Activated T-helper 1 cell treated with anti-CD3 and anti-CD28 coated beads, Interleukin-12 subunit alpha, Interleukin-12 subunit beta, Interleukin-2, Interleukin-4 antibody, amounts not matched to agents 30 ng/mL and 10 ng/mL and 1 ng/mL, durations not matched to agents 14 hours and 24 hours and 36 hours (primary cell): Measurements from ENCODE around the gene BMP3. TPM values are rescaled to one million over a fixed set of nuclear protein-coding genes. Genes with fewer than 3 reads are reported as not detected.

Source experiments
- DNase-seq: peaks from one replicate; pipeline ENCODE4 v3.0.0; 2021; ENCODE audit warnings: low spot score
- H3K27ac Mint-ChIP-seq: one replicate; pipeline ENCODE4 v1.8.0; 2021; ENCODE audit warnings: mild to moderate bottlenecking, mixed read lengths
- H3K27me3 Mint-ChIP-seq: one replicate; pipeline ENCODE4 v1.8.0; 2022; ENCODE audit warnings: mild to moderate bottlenecking, moderate library complexity, mixed read lengths; ENCODE audit not compliant: insufficient read depth
- H3K36me3 Mint-ChIP-seq: one replicate; pipeline ENCODE4 v1.8.0; 2021; ENCODE audit warnings: low read depth, mixed read lengths
- H3K4me1 Mint-ChIP-seq: one replicate; pipeline ENCODE4 v1.8.0; 2021; ENCODE audit warnings: low read depth, mixed read lengths
- H3K4me3 Mint-ChIP-seq: one replicate; pipeline ENCODE4 v1.8.0; 2021; ENCODE audit warnings: mild to moderate bottlenecking, moderate library complexity, mixed read lengths
- H3K9me3 Mint-ChIP-seq: one replicate; pipeline ENCODE4 v1.8.0; 2021; ENCODE audit warnings: mixed read lengths
- intact Hi-C: fragments of 100-400 bp; cut with micrococcal nuclease; formaldehyde crosslinking; loops from one replicate; pipeline ENCODE4 v1.15.1; 2024
- total RNA-seq: library from RNA; stranded (reverse); gene quantifications from 2 replicates; pipeline ENCODE4 v1.2.3, GENCODE V29; 2022

BMP3 gene
- total RNA-seq, 1 donor from 2014 or later: not detected

DNA sequence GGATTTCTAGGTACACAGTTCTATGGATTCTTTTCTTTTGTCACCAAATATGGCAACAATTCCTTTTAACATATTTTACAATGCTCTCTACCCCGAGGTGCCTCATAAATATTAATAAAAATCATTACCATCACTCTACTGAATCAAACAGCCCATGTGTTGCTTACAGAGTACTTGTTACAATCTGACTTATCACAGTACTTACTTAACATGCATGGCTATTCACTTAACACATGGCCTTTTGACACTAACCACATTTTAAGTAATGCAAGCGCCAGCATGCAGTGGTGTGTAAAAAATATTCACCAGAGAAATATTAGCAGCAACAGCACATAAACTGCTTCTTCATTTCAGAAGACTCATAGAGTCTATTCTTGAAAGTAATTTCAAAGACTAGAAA is 64.9 kb downstream of the BMP3 start:
- intact Hi-C loops: no loop called here
- Mint-ChIP-seq H3K36me3 (no peaks in the 10 kb centered on the region), H3K4me3 (no peak overlapping the region), H3K27me3 (no peaks in the 10 kb centered on the region), H3K27ac (no peak overlapping the region), H3K4me1 (no peaks in the 10 kb centered on the region), H3K9me3 (no peaks in the 10 kb centered on the region)
- no peak for DNase-seq

DNA sequence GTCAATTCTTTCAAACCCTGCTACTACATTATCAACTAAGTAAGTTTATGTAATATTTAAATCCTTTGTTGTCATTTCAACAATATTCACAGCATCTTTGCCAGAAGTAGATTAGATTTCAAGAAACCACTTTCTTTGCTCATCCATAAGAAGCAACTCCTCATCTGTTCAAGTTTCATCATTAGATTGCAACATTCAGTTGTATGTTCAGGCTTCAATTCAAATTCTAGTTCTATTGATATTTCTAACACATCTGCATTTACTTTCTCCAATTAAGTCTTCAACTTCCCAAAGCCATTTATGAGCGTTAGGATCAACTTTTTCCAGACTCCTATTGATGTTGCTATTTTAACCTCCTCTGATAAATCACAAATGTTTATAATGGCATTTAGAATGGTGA is 66.1 kb downstream of the BMP3 start:
- DNase-seq: no peak
- Mint-ChIP-seq H3K27ac (no peak overlapping the region), H3K36me3 (no peaks in the 10 kb centered on the region), H3K27me3 (no peaks in the 10 kb centered on the region), H3K4me1 (no peaks in the 10 kb centered on the region), H3K9me3 (no peaks in the 10 kb centered on the region), H3K4me3 (no peak overlapping the region)
- intact Hi-C loops: no loop called here

DNA sequence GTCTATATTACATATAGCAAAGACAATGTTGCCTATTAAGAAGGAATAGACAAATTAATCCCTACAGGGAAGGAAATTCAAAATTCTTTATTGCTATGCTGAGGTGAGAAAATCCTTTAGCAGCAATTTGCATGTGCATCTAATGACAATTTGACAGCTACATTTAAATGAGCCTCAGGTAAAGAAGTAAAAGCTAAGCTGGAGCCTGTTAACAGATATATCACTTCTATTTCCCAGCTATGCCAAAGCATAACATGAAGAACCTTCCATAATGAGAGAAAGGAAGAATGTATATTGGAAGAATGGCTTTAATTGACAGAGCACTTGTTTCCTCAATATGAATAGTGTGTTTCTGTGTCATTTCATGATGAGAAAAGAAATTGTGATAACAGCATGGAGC is 71.6 kb downstream of the BMP3 start:
- intact Hi-C loops: no loop called here
- Mint-ChIP-seq H3K27me3 (no peaks in the 10 kb centered on the region), H3K27ac (no peak overlapping the region), H3K4me3 (no peak overlapping the region), H3K36me3 (no peaks in the 10 kb centered on the region), H3K9me3 (no peaks in the 10 kb centered on the region), H3K4me1 (no peaks in the 10 kb centered on the region)
- no peak for DNase-seq

DNA sequence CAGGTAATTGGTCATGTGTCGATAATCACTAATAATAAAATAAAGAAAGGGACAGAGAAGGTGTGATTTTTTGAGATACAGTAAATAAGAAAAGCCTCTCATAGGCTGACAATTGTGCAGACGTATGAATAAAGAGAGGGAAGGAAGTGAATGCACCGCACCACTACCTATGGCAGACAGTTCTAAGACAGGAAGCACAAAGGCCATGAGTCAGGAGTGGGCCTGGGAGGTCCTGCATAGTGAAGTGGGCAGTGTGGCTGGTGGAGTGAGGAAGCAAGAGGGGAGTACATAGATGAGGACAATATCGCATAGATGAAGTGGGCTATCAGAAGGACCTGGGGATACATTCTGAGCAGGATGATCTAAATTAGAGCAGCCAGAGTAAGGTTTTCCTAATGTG is 75.6 kb downstream of the BMP3 start:
- no peak overlapping the region for H3K4me3 Mint-ChIP-seq
- no peak for DNase-seq
- H3K36me3 Mint-ChIP-seq: no peaks in the 10 kb centered on the region
- H3K4me1 Mint-ChIP-seq: no peaks in the 10 kb centered on the region
- no peaks in the 10 kb centered on the region for H3K9me3 Mint-ChIP-seq
- no peak overlapping the region for H3K27ac Mint-ChIP-seq
- intact Hi-C loops: no loop called here
- no peaks in the 10 kb centered on the region for H3K27me3 Mint-ChIP-seq

Other genes with a start within 250 kb of the BMP3 start
- gene PRKG2, start 184.5 kb downstream of the BMP3 start, total RNA-seq: 0.10 and 0.20 TPM in 2 replicates